TTC549 (cell line): Measurements from ENCODE around the gene IL24.
"Not testable (repeated sequence)": the region's sequence is repeated elsewhere in the genome, so short reads cannot be mapped to it uniquely, and the experiment has no call there.

Experiments
- FAIRE-seq: peaks from 2 replicates; lab custom pipeline; 2012; peaks lifted over from hg19 to GRCh38; lab: Jason Lieb, UNC

IL24 gene, protein sequence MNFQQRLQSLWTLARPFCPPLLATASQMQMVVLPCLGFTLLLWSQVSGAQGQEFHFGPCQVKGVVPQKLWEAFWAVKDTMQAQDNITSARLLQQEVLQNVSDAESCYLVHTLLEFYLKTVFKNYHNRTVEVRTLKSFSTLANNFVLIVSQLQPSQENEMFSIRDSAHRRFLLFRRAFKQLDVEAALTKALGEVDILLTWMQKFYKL

DNA sequence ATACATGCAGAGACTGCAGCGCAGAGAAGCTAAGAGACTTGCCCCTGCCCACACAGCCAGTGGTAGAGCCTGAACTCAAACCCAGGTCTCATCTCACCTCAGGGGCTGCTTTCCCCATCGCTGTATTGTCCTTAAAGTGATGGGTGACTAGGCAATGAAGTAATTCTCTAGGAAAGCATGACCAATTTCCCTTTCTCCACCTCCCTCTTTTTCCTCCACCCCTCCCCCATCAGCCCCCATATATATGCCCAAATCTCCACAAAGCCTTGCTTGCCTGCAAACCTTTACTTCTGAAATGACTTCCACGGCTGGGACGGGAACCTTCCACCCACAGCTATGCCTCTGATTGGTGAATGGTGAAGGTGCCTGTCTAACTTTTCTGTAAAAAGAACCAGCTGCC is at the start of gene IL24:
Gene IL24 (plus strand): TSS at position 269 of the 400 bp plus-strand sequence. CDS start 390 bp downstream, outside the sequence.
- FAIRE-seq, result no peak

DNA sequence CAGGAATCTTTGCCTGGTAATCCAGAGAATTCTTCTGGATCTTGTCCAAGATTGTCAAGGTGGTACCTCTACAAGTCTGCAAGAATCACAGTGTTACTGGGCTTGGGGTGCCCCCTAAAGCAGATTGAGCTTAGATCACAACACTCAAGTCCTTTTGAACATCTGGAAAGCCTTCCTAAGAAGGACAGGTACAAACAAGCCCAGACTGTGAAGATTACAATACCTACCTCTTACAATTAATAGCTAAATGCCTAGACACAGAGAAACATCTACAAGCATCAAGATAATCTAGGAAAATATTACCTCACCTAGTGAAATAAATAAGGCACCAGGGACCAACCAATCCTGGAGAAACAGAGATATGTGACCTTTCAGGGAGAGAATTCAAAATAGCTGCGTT is 49.3 kb upstream of the IL24 start:
- no peak for FAIRE-seq

DNA sequence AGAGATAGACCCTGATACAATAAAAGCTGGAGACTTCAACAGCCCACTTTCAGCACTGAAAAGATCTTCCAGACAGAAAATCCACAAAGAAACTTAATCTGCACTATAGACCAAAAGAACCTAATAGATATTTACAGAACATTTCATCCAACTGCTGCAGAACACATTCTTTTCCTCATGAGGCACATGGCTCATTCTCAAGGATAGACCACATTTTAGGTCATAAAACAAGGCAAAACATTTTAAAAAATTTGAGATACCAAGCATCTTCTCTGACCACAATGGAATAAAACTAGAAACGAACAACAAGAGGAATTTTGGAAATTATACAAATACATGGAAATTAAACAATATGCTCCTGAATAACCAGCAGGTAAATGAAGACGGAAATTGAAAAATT is 46.8 kb upstream of the IL24 start:
- no peak for FAIRE-seq

DNA sequence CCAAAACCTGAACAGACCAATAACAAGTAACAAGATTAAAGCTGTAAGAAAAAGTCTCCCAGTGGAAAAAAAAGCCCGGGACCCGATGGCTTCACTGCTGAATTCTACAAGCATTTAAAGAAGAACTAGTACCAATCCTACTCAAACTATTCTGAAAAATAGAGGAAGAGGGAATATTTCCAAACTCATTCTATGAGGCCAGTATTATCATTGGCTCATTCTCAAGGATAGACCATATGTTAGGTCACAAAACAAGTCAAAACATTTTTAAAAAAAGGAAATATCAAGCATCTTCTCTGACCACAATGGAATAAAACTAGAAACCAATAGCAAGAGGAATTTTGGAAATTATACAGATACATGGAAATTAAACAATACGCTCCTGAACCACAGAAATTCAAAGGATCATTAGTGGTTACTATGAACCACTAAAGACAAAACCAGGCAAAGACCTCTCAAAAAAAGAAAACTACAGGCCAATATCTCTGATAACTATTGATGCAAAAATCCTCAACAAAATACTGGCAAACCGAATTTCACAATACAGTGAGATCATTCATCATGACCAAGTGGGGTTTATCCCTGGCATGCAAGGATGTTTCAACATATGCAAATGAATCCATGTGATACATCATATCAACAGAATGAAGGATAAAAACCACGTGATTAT is 45.8 kb upstream of the IL24 start:
- no peak for FAIRE-seq

DNA sequence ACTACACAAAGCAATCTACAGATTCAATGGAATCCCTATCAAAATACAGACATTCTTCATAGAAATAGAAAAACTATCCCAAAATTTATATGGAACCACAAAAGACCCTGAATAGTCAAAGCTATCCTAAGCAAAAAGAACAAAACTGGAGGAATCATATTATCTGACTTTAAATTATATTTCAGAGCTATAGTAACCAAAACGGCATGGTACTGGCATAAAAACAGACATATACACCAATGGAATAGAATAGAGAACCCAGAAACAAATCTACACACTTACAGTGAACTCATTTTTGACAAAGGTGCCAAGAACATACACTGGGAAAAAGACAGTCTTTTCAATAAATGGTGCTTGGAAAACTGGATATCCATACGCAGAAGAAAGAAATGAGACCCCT is 44.6 kb upstream of the IL24 start:
- FAIRE-seq, result not testable (repeated sequence)

DNA sequence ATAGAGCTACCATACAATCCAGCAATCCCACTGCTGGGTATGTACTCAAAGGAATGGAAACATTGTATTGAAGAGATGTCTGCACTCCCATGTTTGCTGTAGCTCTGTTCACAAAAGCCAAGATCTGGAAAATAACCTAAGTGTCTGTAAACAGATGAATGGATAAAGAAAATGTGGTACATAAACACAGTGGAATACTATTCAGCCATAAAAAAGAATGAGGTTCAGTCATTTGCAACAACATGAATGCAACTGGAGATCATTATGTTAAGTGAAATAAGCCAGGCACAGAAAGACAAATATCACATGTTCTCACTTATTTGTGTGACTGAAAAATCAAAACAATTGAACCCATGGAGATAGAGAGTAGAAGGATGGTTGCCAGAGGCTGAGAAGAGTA is 43.5 kb upstream of the IL24 start:
- not testable (repeated sequence) for FAIRE-seq

DNA sequence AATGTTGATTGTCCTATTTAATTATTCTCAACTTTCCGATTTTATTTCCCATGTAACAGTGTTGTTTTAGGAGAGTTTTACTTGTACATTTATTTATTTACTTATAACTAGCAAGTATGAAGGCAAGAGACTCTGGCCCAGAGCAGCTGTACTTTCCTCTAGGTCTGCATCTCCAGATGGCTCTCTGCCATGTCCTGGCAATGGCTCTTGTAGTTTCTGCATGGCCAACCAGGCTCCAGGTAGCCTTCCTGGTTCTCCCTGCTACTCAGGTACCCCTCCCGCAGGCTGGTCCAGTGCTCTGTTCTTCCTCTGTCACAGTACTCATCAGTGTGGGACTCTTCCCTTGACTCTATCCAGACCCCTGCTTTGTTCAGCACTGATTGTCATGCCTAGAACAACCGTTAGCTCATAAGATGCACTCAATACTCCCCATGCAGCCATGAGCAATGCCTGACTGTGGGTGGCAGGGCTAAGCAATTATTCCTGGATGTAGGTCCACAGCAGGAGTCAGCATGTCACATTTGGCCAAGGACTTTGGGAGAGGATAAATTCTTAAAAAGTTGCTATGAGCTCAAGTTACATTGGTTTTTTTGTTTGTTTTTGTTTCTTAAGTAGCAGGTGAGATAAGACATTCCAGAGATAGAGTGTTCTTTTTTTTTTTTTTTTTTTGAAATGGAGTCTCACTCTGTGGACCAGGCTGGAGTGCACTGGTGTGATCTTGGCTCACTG is 42.7 kb upstream of the IL24 start:
- no peak for FAIRE-seq

DNA sequence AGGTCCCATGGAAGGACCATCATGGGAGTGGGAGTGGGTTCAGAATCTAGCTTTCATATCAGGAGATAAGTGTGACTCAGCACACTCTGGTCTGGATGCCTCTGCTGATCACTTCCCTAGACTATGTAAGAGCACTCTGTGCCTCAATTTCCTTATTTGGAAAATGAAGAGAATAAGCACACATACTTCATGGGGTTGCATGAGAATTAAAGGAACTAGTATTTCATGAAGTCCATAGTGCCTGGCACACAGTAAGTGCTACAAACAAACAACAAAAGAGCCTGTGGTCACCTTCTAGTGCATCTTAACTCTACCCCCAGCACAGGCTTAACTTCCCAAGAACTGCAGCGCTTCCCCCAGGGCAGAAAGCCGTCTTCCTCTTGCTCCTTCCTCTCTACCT is 41.4 kb upstream of the IL24 start:
- no peak for FAIRE-seq

DNA sequence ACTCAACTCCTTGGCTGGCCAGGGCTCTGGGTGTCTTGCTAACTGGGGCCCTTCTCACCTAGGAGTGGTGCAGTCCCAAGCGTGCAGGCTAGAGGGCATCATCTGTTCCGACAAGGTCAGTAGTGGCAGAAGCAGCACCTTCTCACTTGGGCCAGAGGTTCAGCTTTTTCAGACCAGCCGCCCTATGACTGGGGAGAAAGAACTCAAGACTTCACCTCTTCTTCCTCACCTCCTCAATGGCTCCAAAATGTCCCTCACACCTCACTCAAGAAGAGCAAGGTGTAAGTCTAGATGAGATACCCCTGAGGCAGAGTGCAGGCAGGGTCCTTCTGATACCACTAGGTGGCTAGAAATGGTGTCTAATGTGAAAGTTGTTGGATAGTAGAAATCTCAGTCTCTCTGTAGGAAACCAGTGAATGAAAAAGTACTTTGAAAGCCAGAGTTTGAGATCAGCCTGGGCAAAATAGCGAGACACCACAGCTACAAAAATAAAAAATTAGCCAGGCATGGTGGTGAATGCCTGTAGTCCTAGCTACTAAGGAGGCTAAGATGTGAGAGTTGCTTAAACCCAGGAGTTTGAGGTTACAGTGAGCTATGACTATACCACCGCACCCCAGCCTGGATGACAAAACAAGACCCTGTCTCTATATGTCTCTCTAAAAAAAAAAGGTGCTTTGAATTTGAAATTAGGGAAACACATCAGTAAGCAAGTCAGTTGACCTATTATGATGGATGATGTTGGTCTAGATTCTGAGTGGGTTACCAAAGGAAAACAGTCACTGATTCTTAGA is 40.4 kb upstream of the IL24 start:
- no peak for FAIRE-seq

DNA sequence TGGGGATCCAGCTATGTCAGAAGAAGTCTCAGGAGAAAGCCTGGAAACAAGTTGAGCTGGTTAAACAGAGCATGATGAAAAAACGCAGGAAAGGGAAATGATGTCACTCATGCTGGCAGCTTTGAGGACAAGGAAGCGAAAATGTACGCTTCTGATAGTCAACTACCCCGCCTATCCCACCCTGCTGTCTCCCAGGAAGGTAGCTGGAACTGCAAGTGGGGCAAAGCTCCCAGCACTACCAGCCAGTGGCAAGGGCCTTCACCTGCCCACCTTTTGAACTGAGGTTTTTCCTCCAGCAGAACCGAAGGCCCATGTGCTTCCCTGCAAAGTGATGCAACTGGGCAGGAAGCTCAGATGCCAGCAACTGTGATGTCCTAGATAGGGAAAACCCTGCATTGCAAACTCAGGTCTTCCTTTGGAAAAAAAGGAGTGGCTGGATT is 38.1 kb upstream of the IL24 start:
- no peak for FAIRE-seq

DNA sequence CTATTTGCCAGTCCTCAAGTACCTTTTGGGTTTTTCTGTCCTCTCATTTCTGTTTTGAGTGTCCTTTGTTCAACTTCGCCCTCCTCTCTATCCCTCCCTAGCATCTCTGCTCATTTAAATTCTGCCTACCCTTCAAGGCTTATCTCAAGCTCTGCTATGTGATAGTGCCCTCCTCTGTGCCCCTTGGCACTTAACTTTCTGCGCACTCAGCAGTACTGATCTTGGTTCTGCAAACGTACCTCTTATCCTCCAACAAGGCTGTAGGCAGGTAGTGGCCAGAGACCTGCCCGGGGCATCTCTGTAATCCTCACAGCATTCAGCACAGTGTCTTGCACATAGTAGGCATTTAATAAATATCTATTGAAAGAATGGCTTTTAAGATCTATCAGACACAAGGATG is 37.1 kb upstream of the IL24 start:
- FAIRE-seq, result no peak

DNA sequence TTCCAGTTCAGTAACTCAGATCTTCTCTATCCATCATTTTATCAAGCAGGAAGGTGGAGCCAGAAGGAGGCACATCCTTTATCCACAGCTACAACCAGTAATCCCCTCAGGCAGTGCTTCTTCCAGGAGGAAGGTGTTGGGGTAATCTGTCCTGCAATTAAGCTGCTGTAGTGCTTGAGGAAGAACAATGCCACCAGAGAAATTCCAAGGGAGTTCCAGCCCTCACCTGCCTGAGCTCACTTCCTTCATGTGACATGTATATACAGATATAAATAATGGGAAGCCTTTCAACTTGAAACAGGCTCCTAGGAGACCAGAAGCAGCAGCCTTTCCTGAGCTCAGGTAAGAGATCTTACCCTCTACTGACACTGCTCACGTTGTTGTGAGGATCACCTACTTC is 34.0 kb upstream of the IL24 start:
- FAIRE-seq, result no peak

DNA sequence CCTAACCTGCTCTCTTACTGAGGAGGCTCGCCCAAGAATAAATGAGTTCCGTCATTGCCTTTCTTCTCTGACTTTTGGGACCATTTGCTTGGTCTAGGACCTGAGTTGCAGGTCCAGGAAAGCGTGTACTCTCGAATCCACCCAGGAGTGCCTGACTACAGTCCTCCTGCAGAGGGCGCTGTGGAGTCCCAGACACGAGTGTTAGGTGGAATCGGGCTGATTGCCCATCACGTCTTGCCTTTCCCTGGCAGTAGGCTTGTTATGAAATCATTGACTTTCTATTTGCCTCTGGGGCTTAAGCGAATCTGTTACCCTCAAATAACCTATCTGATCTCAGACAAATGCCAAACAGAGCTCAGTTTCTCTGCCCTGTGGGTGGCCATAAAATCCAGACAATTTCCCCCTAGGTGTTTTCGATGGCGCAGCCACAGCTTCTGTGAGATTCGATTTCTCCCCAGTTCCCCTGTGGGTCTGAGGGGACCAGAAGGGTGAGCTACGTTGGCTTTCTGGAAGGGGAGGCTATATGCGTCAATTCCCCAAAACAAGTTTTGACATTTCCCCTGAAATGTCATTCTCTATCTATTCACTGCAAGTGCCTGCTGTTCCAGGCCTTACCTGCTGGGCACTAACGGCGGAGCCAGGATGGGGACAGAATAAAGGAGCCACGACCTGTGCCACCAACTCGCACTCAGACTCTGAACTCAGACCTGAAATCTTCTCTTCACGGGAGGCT is 32.1 kb upstream of the IL24 start, which contains the start of gene IL20:
Gene IL20 (plus strand): TSS at position 685 of the 733 bp plus-strand sequence. CDS start 230 bp downstream, outside the sequence.
- FAIRE-seq, result no peak

DNA sequence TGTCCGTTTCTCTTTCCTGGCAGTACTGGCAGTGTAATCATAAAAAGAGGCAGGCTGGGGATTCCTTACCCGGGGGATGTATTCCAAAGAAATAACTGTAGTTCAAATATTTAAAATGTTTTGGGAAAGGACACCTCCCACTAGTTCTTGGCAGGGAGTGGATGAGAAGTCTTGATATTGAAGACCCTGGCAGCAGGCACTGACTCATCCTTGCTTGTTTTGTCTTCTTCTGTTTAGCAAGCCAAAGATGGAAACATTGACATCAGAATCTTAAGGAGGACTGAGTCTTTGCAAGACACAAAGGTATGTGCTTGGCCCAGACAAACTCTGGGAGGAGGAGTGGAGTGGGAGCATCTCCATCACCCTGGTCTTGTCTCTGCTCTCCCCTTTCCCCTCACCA is 31.2 kb upstream of the IL24 start:
- FAIRE-seq, result no peak

DNA sequence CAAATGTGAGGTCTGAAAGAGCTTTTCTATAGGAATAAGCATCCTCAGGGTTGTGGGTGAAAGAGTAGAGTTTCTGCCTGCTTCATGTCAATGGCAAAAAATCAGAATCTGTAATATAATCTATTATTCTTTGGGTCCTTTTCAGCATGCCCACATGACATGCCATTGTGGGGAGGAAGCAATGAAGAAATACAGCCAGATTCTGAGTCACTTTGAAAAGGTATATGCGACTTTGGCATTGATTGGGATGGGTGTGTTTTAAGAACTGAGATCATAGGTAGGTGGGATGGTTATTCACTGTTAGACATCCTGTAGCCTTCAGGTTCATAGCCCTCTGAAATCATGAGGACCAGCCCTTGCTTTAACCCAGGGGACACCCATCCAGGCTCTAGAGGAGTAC is 30.0 kb upstream of the IL24 start:
- FAIRE-seq, result no peak

DNA sequence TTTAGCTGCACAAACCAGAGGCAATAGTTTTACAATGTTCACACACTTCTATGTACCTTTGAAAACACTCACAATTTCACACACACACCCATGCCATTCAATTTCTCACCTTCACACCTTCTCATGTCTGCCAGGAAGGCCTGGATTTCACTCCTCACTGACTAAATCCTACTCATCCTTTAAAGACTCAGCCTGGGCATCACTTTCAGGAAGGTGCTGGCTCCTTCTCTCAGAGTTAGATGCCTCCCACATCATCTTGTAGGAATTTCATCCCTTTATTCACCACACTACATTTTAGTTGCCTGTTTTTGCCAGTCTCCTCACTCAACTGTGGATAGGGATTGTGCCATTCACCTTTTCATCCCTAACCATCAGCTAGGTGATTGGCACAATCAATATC is 29.5 kb upstream of the IL24 start:
- FAIRE-seq, result no peak

DNA sequence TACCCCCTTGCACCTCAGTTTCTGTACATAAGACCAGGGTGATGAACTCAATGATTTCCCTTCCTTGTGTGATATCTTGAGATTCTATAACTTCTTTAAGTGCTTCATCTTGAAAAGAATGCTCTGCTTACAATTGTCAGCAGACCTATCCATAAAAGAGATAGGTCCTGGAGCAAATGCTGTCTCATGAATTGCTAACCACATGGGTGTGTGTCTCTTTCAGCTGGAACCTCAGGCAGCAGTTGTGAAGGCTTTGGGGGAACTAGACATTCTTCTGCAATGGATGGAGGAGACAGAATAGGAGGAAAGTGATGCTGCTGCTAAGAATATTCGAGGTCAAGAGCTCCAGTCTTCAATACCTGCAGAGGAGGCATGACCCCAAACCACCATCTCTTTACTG is 29.0 kb upstream of the IL24 start:
- FAIRE-seq, result no peak

DNA sequence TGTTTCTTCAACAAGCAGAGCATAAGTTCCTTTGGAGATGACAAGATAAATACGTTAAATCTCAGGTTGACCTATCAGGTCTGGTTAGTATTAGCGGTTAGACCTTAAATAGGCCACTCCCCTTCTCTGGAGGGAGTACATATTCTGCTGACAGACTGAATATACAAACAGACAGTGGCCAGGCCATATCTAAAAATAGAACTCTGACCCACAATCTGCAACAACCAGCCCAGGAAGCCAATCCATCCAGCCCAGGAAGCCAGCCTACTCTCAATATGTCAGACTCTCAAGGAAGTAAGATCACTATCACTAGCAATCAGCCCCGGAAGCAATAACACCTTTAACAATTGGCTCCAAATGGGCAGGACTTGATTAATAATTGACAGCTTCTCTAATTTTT is 25.1 kb upstream of the IL24 start:
- no peak for FAIRE-seq

DNA sequence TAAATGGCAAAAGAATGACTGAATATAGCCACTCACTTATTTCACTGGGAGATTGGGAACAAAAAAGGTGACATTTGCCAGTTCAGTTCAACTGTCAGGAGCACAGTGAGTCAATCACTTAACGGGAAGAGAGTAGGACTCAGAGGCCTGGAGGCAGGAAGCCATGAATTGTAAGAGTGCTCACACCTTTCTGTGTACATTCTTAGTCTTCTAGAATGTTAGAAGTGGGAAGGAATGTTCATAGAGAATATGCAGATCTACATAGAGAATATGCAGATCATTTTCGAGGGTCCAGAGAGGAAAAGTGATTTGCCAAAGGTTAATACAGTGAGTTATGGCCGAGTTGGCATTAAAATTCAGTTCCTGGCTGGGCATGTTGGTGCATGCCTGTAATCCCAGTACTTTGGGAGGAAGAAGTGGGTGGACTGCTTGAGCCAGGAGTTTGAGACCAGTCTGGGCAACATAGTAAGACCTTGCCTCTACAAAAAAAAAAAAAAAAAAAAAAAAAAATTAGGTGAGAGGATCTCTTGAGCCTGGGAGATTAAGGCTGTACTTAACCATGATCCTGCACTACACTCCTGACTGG is 23.5 kb upstream of the IL24 start:
- no peak for FAIRE-seq

DNA sequence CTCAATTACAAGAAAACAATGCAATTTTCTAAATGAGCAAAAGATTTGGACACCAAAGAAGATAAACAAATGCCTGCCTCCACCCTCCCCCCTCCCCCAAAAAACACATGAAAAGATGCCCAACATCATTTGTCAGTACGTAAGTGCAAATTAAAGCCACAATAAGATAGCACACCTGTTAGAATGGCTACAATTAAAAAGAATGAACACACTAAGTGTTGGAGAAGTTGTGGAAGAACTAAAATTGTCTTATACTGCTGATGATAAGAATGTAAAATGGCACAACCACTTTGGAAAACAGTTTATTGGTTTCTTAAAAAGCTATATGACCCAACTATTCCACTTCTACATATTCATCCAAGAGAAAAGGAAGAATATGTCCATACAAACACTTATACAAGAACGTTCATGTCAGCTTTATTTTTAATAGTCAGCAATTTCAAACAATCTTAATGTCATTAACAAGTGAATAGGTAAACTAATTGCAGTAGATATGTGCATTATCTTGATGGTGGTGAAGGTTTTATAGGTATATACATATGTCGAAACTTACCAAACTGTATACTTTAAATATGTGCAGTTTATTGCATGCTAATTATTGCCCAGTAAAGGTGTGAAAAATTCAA is 21.4 kb upstream of the IL24 start:
- FAIRE-seq, result no peak

DNA sequence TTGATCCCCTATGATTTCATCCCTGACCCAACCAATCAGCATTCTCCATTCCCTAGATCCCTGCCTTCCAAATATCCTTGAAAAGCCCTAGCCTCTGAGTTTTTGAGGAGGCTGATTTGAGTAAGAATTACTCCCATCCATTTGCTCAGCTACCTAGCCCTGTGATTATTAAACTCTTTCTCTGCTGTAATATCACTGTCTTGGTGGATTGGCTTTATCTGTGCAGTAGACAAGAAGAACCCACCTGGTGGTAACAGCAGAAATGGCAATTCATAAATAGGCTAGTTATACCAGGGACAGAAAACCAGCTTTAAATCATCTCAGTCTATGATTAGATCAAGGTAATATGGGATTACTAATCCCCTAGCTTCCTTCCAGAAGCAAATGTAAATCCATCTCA is 18.8 kb upstream of the IL24 start:
- FAIRE-seq, result no peak
